Natural killer cell (primary cell): ENCODE measurements around the gene SLC25A53. TPM values are rescaled to one million over a fixed set of nuclear protein-coding genes. Genes with fewer than 3 reads are reported as not detected.

Source experiments
- ATAC-seq, 3 donors: fragments of 150-1000 bp in 2 of 3; fragments of 200-7000 bp in 1 of 3; cut with Tn5 transposase; 1 replicate in 1 of 3; 2 replicates in 2 of 3; pipeline ENCODE4 v1.10.0; 2021; ENCODE audit warnings: mild to moderate bottlenecking in 2 of 3, moderate library complexity in 2 of 3
- DNase-seq, 2 donors: peaks; one replicate each; pipeline versions ENCODE4 v3.0.0 to v3.0.0-alpha.2; 2013 to 2021; ENCODE audit warnings: mixed read lengths in 1 of 2
- H3K27ac ChIP-seq: one replicate; pipeline ENCODE4 v1.5.1; 2013; ENCODE audit warnings: mild to moderate bottlenecking, low read length
- H3K27me3 ChIP-seq: one replicate; pipeline ENCODE4 v1.6.1; 2013; ENCODE audit warnings: low read length; ENCODE audit not compliant: control insufficient read depth, insufficient read depth
- H3K36me3 ChIP-seq: one replicate; pipeline ENCODE4 v1.6.1; 2013; ENCODE audit warnings: low read length; ENCODE audit not compliant: control insufficient read depth, insufficient read depth
- H3K4me1 ChIP-seq: one replicate; pipeline ENCODE4 v1.6.1; 2013; ENCODE audit warnings: low read length; ENCODE audit not compliant: control insufficient read depth, insufficient read depth
- H3K4me3 ChIP-seq: one replicate; pipeline ENCODE4 v1.5.1; 2013; ENCODE audit warnings: low read length
- H3K9me3 ChIP-seq: one replicate; pipeline ENCODE4 v1.6.1; 2013; ENCODE audit warnings: low read length; ENCODE audit not compliant: control insufficient read depth, insufficient read depth
- H3K27ac Mint-ChIP-seq, 2 donors: one replicate each; pipeline ENCODE4 v1.8.0; 2022; ENCODE audit warnings: mild to moderate bottlenecking in 2 of 2, mixed read lengths in 2 of 2, moderate library complexity in 1 of 2
- H3K27me3 Mint-ChIP-seq, 2 donors: one replicate each; pipeline ENCODE4 v1.8.0; 2022; ENCODE audit warnings: low read depth in 2 of 2, mixed read lengths in 2 of 2
- H3K36me3 Mint-ChIP-seq: one replicate; pipeline ENCODE4 v1.8.0; 2022; ENCODE audit warnings: mixed read lengths
- H3K4me1 Mint-ChIP-seq, 2 donors: one replicate each; pipeline ENCODE4 v1.8.0; 2022; ENCODE audit warnings: mixed read lengths in 2 of 2
- H3K4me3 Mint-ChIP-seq: one replicate; pipeline ENCODE4 v1.8.0; 2022; ENCODE audit warnings: mild to moderate bottlenecking, moderate library complexity, mixed read lengths
- H3K9me3 Mint-ChIP-seq, 2 donors: one replicate each; pipeline ENCODE4 v1.8.0; 2022; ENCODE audit warnings: mixed read lengths in 2 of 2
- WGBS: methylation state at CpG from one replicate; pipeline ENCODE4 v1.1.7; 2013; ENCODE audit warnings: missing lambda C conversion rate; ENCODE audit not compliant: insufficient coverage; 5-methylcytosine and 5-hydroxymethylcytosine counted together
- intact Hi-C: fragments of 100-400 bp; cut with micrococcal nuclease; formaldehyde crosslinking; loops from one replicate; pipeline ENCODE4 v1.14.2; 2022
- total RNA-seq, 4 donors: library from RNA; stranded (reverse); fragments of 120-200 nt in 1 of 4; gene quantifications; one replicate each; pipeline versions ENCODE4 v1.2.3 to v1.2.4, GENCODE V29; 2013 to 2022
- TF ChIP-seq, protein P1 (sequence below): fragments of 200-600 bp; IDR thresholded peaks from one replicate; pipeline ENCODE4 v1.8.0; 2022; ENCODE audit warnings: antibody characterized with exemption

Gene SLC25A53
- total RNA-seq, 3 donors from 2014 or later (not counting 1 experiment from before 2014, with no cell fraction given) = 10.1 to 20.6 (median 12.8) TPM

DNA sequence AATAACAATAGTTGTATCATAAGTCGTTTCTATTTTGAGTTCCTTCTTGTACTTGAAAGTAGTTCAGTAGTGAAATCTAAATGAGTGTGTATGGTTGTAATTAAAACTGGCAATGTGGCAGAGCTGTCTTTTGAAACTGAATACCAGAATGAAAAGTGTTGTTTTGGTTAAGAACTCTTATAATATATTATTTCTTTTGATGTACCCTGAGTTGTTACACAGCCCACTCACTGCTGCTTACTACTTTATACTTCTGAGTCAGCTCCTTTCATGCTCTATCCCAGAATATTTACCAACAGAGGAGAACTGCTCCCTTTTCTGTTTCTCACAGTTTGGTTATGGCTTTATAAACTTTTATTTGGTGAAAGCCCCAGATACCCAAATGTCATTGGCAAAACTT lies 38.2 kb upstream of the SLC25A53 start:
- intact Hi-C loops = no loop called here
- 80% methylated on average over 1 of the region's 1 CpG for WGBS
- no peaks in the 10 kb centered on the region for H3K27me3 ChIP-seq
- no peaks in the 10 kb centered on the region for H3K9me3 Mint-ChIP-seq
- no peak overlapping the region for H3K27ac Mint-ChIP-seq
- no peaks in the 10 kb centered on the region for H3K9me3 ChIP-seq
- no peak overlapping the region for H3K4me3 ChIP-seq
- H3K36me3 Mint-ChIP-seq = no peaks in the 10 kb centered on the region
- H3K4me1 Mint-ChIP-seq = no peaks in the 10 kb centered on the region
- peaks cover 10% of the 10 kb centered on the region for H3K36me3 ChIP-seq
- no peaks in the 10 kb centered on the region for H3K27me3 Mint-ChIP-seq
- no peak overlapping the region for H3K4me3 Mint-ChIP-seq
- DNase-seq = no peak
- no peak overlapping the region for H3K27ac ChIP-seq
- TF ChIP-seq, protein P1, sequence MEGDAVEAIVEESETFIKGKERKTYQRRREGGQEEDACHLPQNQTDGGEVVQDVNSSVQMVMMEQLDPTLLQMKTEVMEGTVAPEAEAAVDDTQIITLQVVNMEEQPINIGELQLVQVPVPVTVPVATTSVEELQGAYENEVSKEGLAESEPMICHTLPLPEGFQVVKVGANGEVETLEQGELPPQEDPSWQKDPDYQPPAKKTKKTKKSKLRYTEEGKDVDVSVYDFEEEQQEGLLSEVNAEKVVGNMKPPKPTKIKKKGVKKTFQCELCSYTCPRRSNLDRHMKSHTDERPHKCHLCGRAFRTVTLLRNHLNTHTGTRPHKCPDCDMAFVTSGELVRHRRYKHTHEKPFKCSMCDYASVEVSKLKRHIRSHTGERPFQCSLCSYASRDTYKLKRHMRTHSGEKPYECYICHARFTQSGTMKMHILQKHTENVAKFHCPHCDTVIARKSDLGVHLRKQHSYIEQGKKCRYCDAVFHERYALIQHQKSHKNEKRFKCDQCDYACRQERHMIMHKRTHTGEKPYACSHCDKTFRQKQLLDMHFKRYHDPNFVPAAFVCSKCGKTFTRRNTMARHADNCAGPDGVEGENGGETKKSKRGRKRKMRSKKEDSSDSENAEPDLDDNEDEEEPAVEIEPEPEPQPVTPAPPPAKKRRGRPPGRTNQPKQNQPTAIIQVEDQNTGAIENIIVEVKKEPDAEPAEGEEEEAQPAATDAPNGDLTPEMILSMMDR = no peak
- no peak for ATAC-seq
- H3K4me1 ChIP-seq = no peaks in the 10 kb centered on the region

DNA sequence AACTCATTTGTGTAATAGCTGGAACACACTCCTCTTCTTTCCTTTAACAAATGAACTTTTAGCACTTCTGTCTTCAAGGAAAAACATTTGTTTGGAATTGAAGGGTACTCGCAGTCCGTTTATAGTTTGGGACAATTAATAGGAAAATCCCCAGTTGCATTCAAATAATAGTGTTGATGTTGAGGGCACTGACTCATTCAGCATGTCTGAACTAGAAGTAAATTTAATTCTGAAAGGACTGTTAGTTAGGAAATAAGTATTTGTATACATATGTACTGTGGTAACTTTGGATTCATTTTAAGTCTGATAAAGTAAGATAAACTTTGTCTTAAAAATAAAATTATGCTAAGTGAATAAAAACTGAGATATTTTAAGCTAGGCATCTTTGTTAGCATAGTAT lies 36.7 kb upstream of the SLC25A53 start:
- H3K27me3 Mint-ChIP-seq = no peaks in the 10 kb centered on the region
- H3K9me3 ChIP-seq = no peaks in the 10 kb centered on the region
- H3K36me3 Mint-ChIP-seq = no peaks in the 10 kb centered on the region
- 90% methylated on average over 2 of the region's 2 CpGs for WGBS
- H3K36me3 ChIP-seq = peaks cover 21% of the 10 kb centered on the region
- TF ChIP-seq, protein P1 = no peak
- intact Hi-C loops = no loop called here
- no peaks in the 10 kb centered on the region for H3K9me3 Mint-ChIP-seq
- H3K27ac ChIP-seq = no peak overlapping the region
- H3K4me3 Mint-ChIP-seq = no peak overlapping the region
- ATAC-seq (no peak), DNase-seq (no peak)
- no peaks in the 10 kb centered on the region for H3K4me1 ChIP-seq
- H3K27ac Mint-ChIP-seq = no peak overlapping the region
- no peaks in the 10 kb centered on the region for H3K27me3 ChIP-seq
- H3K4me3 ChIP-seq = no peak overlapping the region
- peaks cover 0 to 4% of the 10 kb centered on the region in 2 donors for H3K4me1 Mint-ChIP-seq

DNA sequence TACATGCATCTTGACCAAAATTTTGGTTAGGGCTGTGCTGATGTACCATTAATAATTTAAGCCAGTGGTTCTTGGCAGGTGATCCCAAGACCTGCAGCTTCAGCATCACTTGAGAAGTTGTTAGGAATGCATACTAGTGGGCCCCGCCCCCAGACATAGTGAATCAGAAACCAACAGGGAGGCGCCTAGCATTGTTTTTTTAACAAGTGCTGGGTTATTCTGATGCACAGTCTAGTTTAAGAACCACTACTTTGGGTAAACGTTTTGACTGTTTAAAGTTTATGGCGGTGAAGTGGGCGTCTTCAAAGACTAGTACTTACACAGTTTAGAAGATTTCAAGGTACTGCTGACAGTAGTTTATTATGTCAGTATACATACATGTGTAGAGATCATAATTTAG lies 33.0 kb upstream of the SLC25A53 start:
- WGBS = 69% methylated on average over 3 of the region's 5 CpGs
- Histone ChIP-seq H3K27ac (no peak overlapping the region), H3K4me3 (no peak overlapping the region), H3K27me3 (no peaks in the 10 kb centered on the region), H3K4me1 (peaks cover 4% of the 10 kb centered on the region), H3K9me3 (no peaks in the 10 kb centered on the region), H3K36me3 (peaks cover 37% of the 10 kb centered on the region)
- no peaks in the 10 kb centered on the region for H3K36me3 Mint-ChIP-seq
- intact Hi-C loops = no loop called here
- peak overlapping the region; percentile 48 to 58 for H3K27ac Mint-ChIP-seq
- H3K4me3 Mint-ChIP-seq = no peak overlapping the region
- no peaks in the 10 kb centered on the region for H3K9me3 Mint-ChIP-seq
- DNase-seq = no peak
- H3K27me3 Mint-ChIP-seq = no peaks in the 10 kb centered on the region
- H3K4me1 Mint-ChIP-seq = peaks cover 0 to 4% of the 10 kb centered on the region in 2 donors
- TF ChIP-seq, protein P1 = no peak
- ATAC-seq = peak in 1 of 3 donors; percentile 36

GRCh38 chrX:104187931-104188330 lies 31.1 kb upstream of the SLC25A53 start:
- intact Hi-C loops = no loop called here
- Mint-ChIP-seq H3K4me1 (peaks cover 9 to 10% of the 10 kb centered on the region in 2 donors), H3K27me3 (no peaks in the 10 kb centered on the region), H3K36me3 (no peaks in the 10 kb centered on the region), H3K4me3 (no peak overlapping the region), H3K9me3 (no peaks in the 10 kb centered on the region), H3K27ac (no peak overlapping the region)
- H3K4me1 ChIP-seq = peaks cover 5% of the 10 kb centered on the region
- DNase-seq = no peak
- peaks cover 37% of the 10 kb centered on the region for H3K36me3 ChIP-seq
- H3K27me3 ChIP-seq = no peaks in the 10 kb centered on the region
- TF ChIP-seq, protein P1 = no peak
- no peak overlapping the region for H3K27ac ChIP-seq
- 96% methylated on average over 5 of the region's 8 CpGs for WGBS
- no peak for ATAC-seq
- H3K4me3 ChIP-seq = no peak overlapping the region
- no peaks in the 10 kb centered on the region for H3K9me3 ChIP-seq
